Fibroblast of mammary gland (primary cell): Measurements from ENCODE around the gene RHBDL1.

Experiments used
- DNase-seq: peaks from one replicate; pipeline ENCODE4 v3.0.0-alpha.2; 2010; ENCODE audit warnings: low read depth
- H3K4me3 ChIP-seq: 2 replicates; pipeline ENCODE4 v1.5.1; 2011; ENCODE audit warnings: low read depth, mild to moderate bottlenecking, low read length, moderate library complexity; ENCODE audit not compliant: control insufficient read depth
- CTCF ChIP-seq: conservative IDR thresholded peaks from 2 replicates; pipeline ENCODE4 v1.5.1; 2011; ENCODE audit warnings: low read depth, low read length, inconsistent platforms; ENCODE audit not compliant: control insufficient read depth, insufficient read depth

Gene RHBDL1

GRCh38 chr16:708019-708418 lies 32.5 kb downstream of the RHBDL1 start:
- no peak for DNase-seq
- TF ChIP-seq CTCF = no peak
- H3K4me3 ChIP-seq = no peak overlapping the region

- no peak for TF ChIP-seq CTCF
- no peak for DNase-seq
- H3K4me3 ChIP-seq = no peak overlapping the region
Measured at GRCh38 chr16:708959-709358, 33.5 kb downstream of the RHBDL1 start.

- TF ChIP-seq CTCF = no peak
- no peak overlapping the region for H3K4me3 ChIP-seq
- peak; percentile 84 for DNase-seq
Measured at GRCh38 chr16:709566-710499, 34.4 kb downstream of the RHBDL1 start.

GRCh38 chr16:710500-711075 lies 35.1 kb downstream of the RHBDL1 start:
- no peak overlapping the region for H3K4me3 ChIP-seq
- no peak for DNase-seq
- no peak for TF ChIP-seq CTCF

- no peak overlapping the region for H3K4me3 ChIP-seq
Measured at GRCh38 chr16:711084-711483, 35.6 kb downstream of the RHBDL1 start.

GRCh38 chr16:711548-712320 lies 36.3 kb downstream of the RHBDL1 start:
- peak; percentile 70 for TF ChIP-seq CTCF
- H3K4me3 ChIP-seq = no peak overlapping the region
- DNase-seq = peak; percentile 59

More at GRCh38 chr16:711084-711483, 35.6 kb downstream of the RHBDL1 start:
- no peak for TF ChIP-seq CTCF
- no peak for DNase-seq
